Natural killer cell (primary cell): Measurements from ENCODE around the gene MRPL36. TPM values are rescaled to one million over a fixed set of nuclear protein-coding genes. Genes with fewer than 3 reads are reported as not detected.
"Not testable (repeated sequence)": the region's sequence is repeated elsewhere in the genome, so short reads cannot be mapped to it uniquely, and the experiment has no call there.

Experiments
- ATAC-seq, 3 donors: fragments of 150-1000 bp in 2 of 3; fragments of 200-7000 bp in 1 of 3; cut with Tn5 transposase; 1 replicate in 1 of 3; 2 replicates in 2 of 3; pipeline ENCODE4 v1.10.0; 2021; ENCODE audit warnings: mild to moderate bottlenecking in 2 of 3, moderate library complexity in 2 of 3
- DNase-seq, 2 donors: peaks; one replicate each; pipeline versions ENCODE4 v3.0.0 to v3.0.0-alpha.2; 2013 to 2021; ENCODE audit warnings: mixed read lengths in 1 of 2
- H3K27ac ChIP-seq: one replicate; pipeline ENCODE4 v1.5.1; 2013; ENCODE audit warnings: mild to moderate bottlenecking, low read length
- H3K27me3 ChIP-seq: one replicate; pipeline ENCODE4 v1.6.1; 2013; ENCODE audit warnings: low read length; ENCODE audit not compliant: control insufficient read depth, insufficient read depth
- H3K36me3 ChIP-seq: one replicate; pipeline ENCODE4 v1.6.1; 2013; ENCODE audit warnings: low read length; ENCODE audit not compliant: control insufficient read depth, insufficient read depth
- H3K4me1 ChIP-seq: one replicate; pipeline ENCODE4 v1.6.1; 2013; ENCODE audit warnings: low read length; ENCODE audit not compliant: control insufficient read depth, insufficient read depth
- H3K4me3 ChIP-seq: one replicate; pipeline ENCODE4 v1.5.1; 2013; ENCODE audit warnings: low read length
- H3K9me3 ChIP-seq: one replicate; pipeline ENCODE4 v1.6.1; 2013; ENCODE audit warnings: low read length; ENCODE audit not compliant: control insufficient read depth, insufficient read depth
- H3K27ac Mint-ChIP-seq, 2 donors: one replicate each; pipeline ENCODE4 v1.8.0; 2022; ENCODE audit warnings: mild to moderate bottlenecking in 2 of 2, mixed read lengths in 2 of 2, moderate library complexity in 1 of 2
- H3K27me3 Mint-ChIP-seq, 2 donors: one replicate each; pipeline ENCODE4 v1.8.0; 2022; ENCODE audit warnings: low read depth in 2 of 2, mixed read lengths in 2 of 2
- H3K36me3 Mint-ChIP-seq: one replicate; pipeline ENCODE4 v1.8.0; 2022; ENCODE audit warnings: mixed read lengths
- H3K4me1 Mint-ChIP-seq, 2 donors: one replicate each; pipeline ENCODE4 v1.8.0; 2022; ENCODE audit warnings: mixed read lengths in 2 of 2
- H3K4me3 Mint-ChIP-seq: one replicate; pipeline ENCODE4 v1.8.0; 2022; ENCODE audit warnings: mild to moderate bottlenecking, moderate library complexity, mixed read lengths
- H3K9me3 Mint-ChIP-seq, 2 donors: one replicate each; pipeline ENCODE4 v1.8.0; 2022; ENCODE audit warnings: mixed read lengths in 2 of 2
- WGBS: methylation state at CpG from one replicate; pipeline ENCODE4 v1.1.7; 2013; ENCODE audit warnings: missing lambda C conversion rate; ENCODE audit not compliant: insufficient coverage; 5-methylcytosine and 5-hydroxymethylcytosine counted together
- intact Hi-C: fragments of 100-400 bp; cut with micrococcal nuclease; formaldehyde crosslinking; loops from one replicate; pipeline ENCODE4 v1.14.2; 2022
- total RNA-seq, 4 donors: library from RNA; stranded (reverse); fragments of 120-200 nt in 1 of 4; gene quantifications; one replicate each; pipeline versions ENCODE4 v1.2.3 to v1.2.4, GENCODE V29; 2013 to 2022
- TF ChIP-seq, protein P1 (sequence below): fragments of 200-600 bp; IDR thresholded peaks from one replicate; pipeline ENCODE4 v1.8.0; 2022; ENCODE audit warnings: antibody characterized with exemption

The MRPL36 gene
- total RNA-seq, 3 donors from 2014 or later (not counting 1 experiment from before 2014, with no cell fraction given), result 14.1 to 21.2 (median 17.1) TPM

DNA sequence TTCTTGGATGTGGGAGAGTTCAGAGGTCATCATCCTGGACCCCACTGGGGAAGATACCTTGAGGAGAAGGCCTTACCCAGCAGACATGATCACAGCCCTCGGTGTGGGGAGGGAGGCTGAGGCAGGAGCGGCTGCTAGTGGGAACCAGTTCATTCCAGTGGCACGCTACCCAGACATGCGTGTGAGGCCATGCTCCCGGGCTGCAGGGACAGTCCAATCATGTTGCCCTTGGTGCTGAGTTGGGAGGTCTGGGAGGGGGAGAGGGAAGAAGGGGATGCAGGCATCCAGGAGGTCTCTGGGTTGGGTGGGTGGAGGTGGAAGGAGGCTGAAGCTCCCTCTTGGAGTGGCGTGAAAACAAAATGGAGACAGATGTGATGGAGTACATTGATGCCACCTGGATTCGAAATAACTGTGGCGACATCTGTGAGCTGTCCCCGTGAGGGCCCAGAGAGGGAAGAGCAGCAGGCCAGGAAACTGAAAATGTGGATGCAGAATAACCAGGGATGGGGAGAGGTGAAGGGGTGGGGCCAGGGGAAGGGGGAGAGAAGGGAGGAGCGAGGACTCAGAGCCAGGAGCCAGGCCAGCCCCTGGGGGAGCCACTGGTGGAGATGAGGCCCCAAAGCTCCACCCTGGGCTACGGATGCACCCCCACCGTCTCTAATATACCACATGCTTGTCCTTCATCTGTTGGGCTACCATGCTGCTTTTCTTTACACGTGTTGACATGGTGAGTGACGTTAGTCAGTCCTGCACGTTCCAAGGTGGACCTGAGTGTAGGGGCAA lies 17.8 kb upstream of the MRPL36 start:
- no peak for DNase-seq
- TF ChIP-seq, protein P1, sequence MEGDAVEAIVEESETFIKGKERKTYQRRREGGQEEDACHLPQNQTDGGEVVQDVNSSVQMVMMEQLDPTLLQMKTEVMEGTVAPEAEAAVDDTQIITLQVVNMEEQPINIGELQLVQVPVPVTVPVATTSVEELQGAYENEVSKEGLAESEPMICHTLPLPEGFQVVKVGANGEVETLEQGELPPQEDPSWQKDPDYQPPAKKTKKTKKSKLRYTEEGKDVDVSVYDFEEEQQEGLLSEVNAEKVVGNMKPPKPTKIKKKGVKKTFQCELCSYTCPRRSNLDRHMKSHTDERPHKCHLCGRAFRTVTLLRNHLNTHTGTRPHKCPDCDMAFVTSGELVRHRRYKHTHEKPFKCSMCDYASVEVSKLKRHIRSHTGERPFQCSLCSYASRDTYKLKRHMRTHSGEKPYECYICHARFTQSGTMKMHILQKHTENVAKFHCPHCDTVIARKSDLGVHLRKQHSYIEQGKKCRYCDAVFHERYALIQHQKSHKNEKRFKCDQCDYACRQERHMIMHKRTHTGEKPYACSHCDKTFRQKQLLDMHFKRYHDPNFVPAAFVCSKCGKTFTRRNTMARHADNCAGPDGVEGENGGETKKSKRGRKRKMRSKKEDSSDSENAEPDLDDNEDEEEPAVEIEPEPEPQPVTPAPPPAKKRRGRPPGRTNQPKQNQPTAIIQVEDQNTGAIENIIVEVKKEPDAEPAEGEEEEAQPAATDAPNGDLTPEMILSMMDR, result no peak
- Histone ChIP-seq H3K27me3 (no peaks in the 10 kb centered on the region), H3K4me1 (no peaks in the 10 kb centered on the region), H3K9me3 (no peaks in the 10 kb centered on the region), H3K27ac (no peak overlapping the region), H3K4me3 (no peak overlapping the region), H3K36me3 (peaks cover 70% of the 10 kb centered on the region)
- peak overlapping the region in 1 of 2 donors; percentile 13 for H3K27ac Mint-ChIP-seq
- H3K27me3 Mint-ChIP-seq, result no peaks in the 10 kb centered on the region
- ATAC-seq, result peak in 1 of 3 donors; percentile 18
- peaks cover 0 to 7% of the 10 kb centered on the region in 2 donors for H3K4me1 Mint-ChIP-seq
- H3K4me3 Mint-ChIP-seq, result no peak overlapping the region
- 91% methylated on average over 15 of the region's 15 CpGs for WGBS
- intact Hi-C loops, result no loop called here
- H3K9me3 Mint-ChIP-seq, result no peaks in the 10 kb centered on the region
- H3K36me3 Mint-ChIP-seq, result peaks cover 19% of the 10 kb centered on the region

DNA sequence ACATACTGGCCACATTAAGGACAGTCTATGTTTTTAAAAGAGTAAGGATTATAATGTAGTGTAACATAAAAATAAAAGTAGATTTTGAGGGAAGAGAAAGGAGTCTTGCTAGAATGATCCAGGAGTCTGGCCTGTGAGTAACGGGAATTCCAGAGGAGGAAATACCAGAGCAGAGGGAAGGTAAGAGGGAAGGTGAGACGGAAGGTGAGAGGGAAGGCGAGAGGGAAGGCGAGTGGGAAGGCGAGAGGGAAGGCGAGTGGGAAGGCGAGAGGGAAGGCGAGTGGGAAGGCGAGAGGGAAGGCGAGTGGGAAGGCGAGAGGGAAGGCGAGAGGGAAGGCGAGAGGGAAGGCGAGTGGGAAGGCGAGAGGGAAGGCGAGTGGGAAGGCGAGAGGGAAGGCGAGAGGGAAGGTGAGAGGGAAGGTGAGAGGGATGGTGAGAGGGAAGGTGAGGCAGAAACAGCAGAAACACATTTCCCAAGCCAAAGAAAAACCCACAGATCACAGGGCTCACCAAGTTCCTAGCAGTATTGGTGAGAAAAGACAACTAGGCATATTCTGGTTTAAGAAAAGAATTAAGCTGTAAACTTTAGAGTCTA lies 17.0 kb upstream of the MRPL36 start:
- H3K9me3 ChIP-seq, ATAC-seq, intact Hi-C loops, H3K4me1 Mint-ChIP-seq, DNase-seq, H3K27ac Mint-ChIP-seq, H3K27ac ChIP-seq, H3K4me1 ChIP-seq, H3K9me3 Mint-ChIP-seq, H3K27me3 ChIP-seq, H3K27me3 Mint-ChIP-seq, H3K4me3 ChIP-seq, H3K4me3 Mint-ChIP-seq: not testable (repeated sequence)
- H3K36me3 ChIP-seq, result peaks cover 75% of the 10 kb centered on the region
- peaks cover 19% of the 10 kb centered on the region for H3K36me3 Mint-ChIP-seq
- WGBS, result 97% methylated on average over 18 of the region's 18 CpGs

DNA sequence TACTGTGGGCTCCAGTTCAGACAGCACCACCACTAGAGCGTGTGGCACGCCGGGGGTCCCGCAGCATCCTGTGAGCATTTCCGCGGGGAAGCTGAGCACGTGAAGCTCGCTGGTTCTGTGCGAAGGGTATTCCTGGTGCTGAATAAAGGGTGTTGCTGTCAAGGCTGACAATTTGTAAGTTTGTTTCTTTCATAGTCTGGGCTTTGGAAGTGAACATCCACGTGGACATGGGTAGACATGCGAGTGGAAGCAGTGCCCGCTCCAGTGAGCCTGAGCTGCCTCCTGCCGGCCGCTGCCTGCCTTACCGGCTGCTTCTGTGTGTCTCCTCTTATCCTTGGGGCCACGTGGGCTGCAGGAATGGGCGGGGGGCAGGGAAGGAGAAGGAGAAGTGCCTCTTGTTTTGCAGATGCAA lies 16.2 kb upstream of the MRPL36 start:
- H3K27me3 Mint-ChIP-seq, result no peaks in the 10 kb centered on the region
- 97% methylated on average over 17 of the region's 17 CpGs for WGBS
- no peak overlapping the region for H3K4me3 Mint-ChIP-seq
- H3K36me3 ChIP-seq, result peaks cover 74% of the 10 kb centered on the region
- no peak overlapping the region for H3K27ac ChIP-seq
- H3K36me3 Mint-ChIP-seq, result peaks cover 19% of the 10 kb centered on the region
- no peaks in the 10 kb centered on the region for H3K9me3 ChIP-seq
- H3K4me1 ChIP-seq, result no peaks in the 10 kb centered on the region
- H3K4me1 Mint-ChIP-seq, result peaks cover 7% of the 10 kb centered on the region in 2 donors
- TF ChIP-seq, protein P1, result no peak
- intact Hi-C loops, result no loop called here
- no peak overlapping the region for H3K27ac Mint-ChIP-seq
- ATAC-seq (no peak), DNase-seq (no peak)
- H3K27me3 ChIP-seq, result no peaks in the 10 kb centered on the region
- no peak overlapping the region for H3K4me3 ChIP-seq
- no peaks in the 10 kb centered on the region for H3K9me3 Mint-ChIP-seq

DNA sequence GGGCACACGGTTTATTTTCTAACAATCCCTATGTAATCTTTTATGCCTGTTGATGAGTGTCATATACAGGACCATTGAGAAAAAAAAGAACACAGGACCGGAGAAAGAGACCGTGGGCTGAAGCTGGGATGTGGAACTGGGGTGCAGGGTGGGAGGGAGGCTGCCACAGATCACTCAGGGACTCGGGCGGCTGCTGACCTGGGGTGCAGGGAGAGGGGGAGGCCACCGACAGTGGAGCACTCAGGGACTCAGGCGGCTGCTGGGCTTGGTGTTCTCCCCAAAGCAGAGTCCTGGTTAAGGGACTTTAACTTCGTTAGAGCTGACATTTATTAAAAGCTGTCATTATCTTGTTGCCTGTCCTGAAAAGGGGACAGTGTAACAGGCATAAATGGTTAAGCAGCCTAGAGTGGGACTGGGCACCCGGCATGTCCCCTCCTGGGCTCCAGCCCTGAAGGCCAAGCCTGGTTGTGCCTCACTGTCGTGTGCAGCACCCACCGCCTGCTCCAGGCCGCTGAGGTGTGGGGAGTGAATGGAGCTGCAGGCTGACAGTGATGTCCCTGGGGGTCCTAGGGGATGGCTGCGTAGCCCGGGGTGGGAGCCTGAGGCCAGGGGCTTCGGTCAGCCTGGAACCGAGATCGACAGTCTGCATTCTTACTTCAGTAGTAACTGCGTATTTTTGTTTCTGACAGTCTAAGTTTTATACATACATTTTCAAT lies 15.6 kb upstream of the MRPL36 start:
- H3K27ac ChIP-seq, result no peak overlapping the region
- no peaks in the 10 kb centered on the region for H3K9me3 ChIP-seq
- Mint-ChIP-seq H3K4me3 (no peak overlapping the region), H3K9me3 (no peaks in the 10 kb centered on the region), H3K27me3 (no peaks in the 10 kb centered on the region), H3K27ac (no peak overlapping the region), H3K36me3 (peaks cover 19% of the 10 kb centered on the region), H3K4me1 (peaks cover 7% of the 10 kb centered on the region in 2 donors)
- ATAC-seq (no peak), DNase-seq (no peak)
- intact Hi-C loops, result no loop called here
- TF ChIP-seq, protein P1, result no peak
- peaks cover 74% of the 10 kb centered on the region for H3K36me3 ChIP-seq
- no peaks in the 10 kb centered on the region for H3K27me3 ChIP-seq
- no peaks in the 10 kb centered on the region for H3K4me1 ChIP-seq
- 98% methylated on average over 14 of the region's 18 CpGs for WGBS
- no peak overlapping the region for H3K4me3 ChIP-seq
